Retinal pigment epithelial cell (primary cell): ENCODE results near the gene HTR3D.
"Not testable (repeated sequence)": the region's sequence is repeated elsewhere in the genome, so short reads cannot be mapped to it uniquely, and the experiment has no call there.

Experiments used
- DNase-seq: peaks from one replicate; pipeline ENCODE4 v3.0.0-alpha.2; 2010; ENCODE audit warnings: low read depth
- H3K4me3 ChIP-seq: 2 replicates; pipeline ENCODE4 v1.5.1; 2011; ENCODE audit warnings: mild to moderate bottlenecking, low read length, control low read depth, moderate library complexity
- CTCF ChIP-seq: conservative IDR thresholded peaks from 2 replicates; pipeline ENCODE4 v1.5.1; 2011; ENCODE audit warnings: low read depth, low read length, control low read depth, inconsistent platforms

The HTR3D gene

GRCh38 chr3:184017672-184018423, 13.7 kb upstream of the HTR3D start, which contains the start of gene ABCC5:
Gene ABCC5, minus strand, starts transcription at chr3:184017884. Its CDS starts 3,492 bp downstream, at chr3:184014392.
- DNase-seq = peak; percentile 78
- no peak for TF ChIP-seq CTCF
- H3K4me3 ChIP-seq = peak within 1 kb of the TSS; percentile 97

- TF ChIP-seq CTCF = no peak
- peak overlapping the region; percentile 97 for H3K4me3 ChIP-seq
- DNase-seq = no peak
Observed at GRCh38 chr3:184018424-184018973, 13.0 kb upstream of the HTR3D start.

- DNase-seq = no peak
- no peak overlapping the region for H3K4me3 ChIP-seq
- no peak for TF ChIP-seq CTCF
Observed at GRCh38 chr3:184022323-184022722, 9.2 kb upstream of the HTR3D start.

GRCh38 chr3:184025256-184025655, 6.3 kb upstream of the HTR3D start:
- DNase-seq, H3K4me3 ChIP-seq: not testable (repeated sequence)

GRCh38 chr3:184028275-184028890, 3.2 kb upstream of the HTR3D start:
- not testable (repeated sequence) for H3K4me3 ChIP-seq, DNase-seq

- TF ChIP-seq CTCF = no peak
- no peak overlapping the region for H3K4me3 ChIP-seq
- no peak for DNase-seq
Observed at GRCh38 chr3:184029443-184029842, 2.1 kb upstream of the HTR3D start.

- no peak for TF ChIP-seq CTCF
- no peak overlapping the region for H3K4me3 ChIP-seq
- no peak for DNase-seq
Observed at GRCh38 chr3:184030536-184030935, 1.0 kb upstream of the HTR3D start.

GRCh38 chr3:184037816-184038215, 6.3 kb downstream of the HTR3D start:
- H3K4me3 ChIP-seq = no peak overlapping the region
- peak; percentile 17 for TF ChIP-seq CTCF
- DNase-seq = no peak

- not testable (repeated sequence) for H3K4me3 ChIP-seq, DNase-seq
Observed at GRCh38 chr3:184038307-184038706, 6.8 kb downstream of the HTR3D start.
